GM18951 (cell line): ENCODE results near the gene DYSF.

Experiments
- POLR2A ChIP-seq: IDR thresholded peaks from 4 replicates; pipeline ENCODE4 v1.6.1; 2011; ENCODE audit warnings: mild to moderate bottlenecking; ENCODE audit not compliant: insufficient read length, insufficient read depth; ENCODE audit errors: extremely low read depth
- in situ Hi-C: fragments of 300-500 bp; cut with MboI; formaldehyde crosslinking; loops from one replicate; pipeline ENCODE4 v1.12.0; 2022; ENCODE audit warnings: low sequenced_read_pairs, mixed read lengths, inconsistent platforms; ENCODE audit not compliant: unreplicated experiment

DYSF gene

GRCh38 chr2:71611781-71612527 is 158.6 kb downstream of the DYSF start:
- no peak for TF ChIP-seq POLR2A
- in situ Hi-C loops: no loop called here

GRCh38 chr2:71612581-71613402 is 159.4 kb downstream of the DYSF start:
- in situ Hi-C loops: no loop called here
- TF ChIP-seq POLR2A: no peak

- TF ChIP-seq POLR2A: no peak
- in situ Hi-C loops: no loop called here
These were observed 160.1 kb downstream of the DYSF start for GRCh38 chr2:71613403-71613952.

DNA sequence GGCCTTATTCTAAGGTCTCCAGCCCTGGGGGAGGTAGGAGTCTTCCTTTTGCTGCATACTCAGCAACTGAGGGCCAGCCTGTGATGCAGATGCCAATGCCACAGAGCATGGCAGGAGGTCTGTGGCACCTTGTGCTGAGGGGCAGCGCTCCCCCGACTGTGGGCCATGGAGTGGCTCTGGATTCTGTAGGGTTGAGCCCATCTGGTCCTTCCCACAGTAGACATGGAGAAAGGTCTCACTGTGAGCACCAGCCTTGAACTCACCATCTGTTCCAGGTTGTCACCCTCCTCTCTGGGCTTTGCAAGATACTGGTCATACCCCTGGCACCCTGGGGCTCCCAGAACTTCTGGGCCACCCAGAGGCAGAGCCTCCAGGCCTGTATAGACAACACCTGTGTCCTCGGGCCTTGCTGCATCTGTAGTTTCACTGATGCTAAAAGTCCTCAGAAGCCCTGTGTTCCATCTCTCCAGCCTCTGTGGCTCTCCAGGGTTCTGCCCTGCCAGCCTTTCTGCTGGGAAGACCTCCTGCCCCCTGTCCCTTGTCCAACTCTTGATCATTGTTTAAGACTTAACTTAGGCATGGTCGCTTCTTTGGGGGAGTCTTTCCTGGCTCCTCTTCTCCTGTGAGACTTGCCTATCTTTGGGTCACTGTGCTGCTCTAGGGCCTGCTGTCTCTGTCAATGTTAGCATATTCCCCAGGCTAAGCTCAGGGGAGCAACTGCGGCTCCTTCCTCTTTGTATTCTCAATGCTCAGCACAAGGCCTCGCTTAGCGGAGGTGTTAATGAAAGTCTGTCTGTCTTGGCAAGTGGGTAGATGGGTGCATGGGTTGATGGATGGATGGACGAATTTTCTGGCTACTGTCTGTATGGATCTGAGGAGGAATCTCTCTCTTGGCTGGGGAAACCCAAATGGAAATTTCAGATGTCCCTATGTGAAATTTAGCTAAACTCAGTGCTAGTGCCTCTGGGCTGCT is 160.9 kb downstream of the DYSF start:
- in situ Hi-C loops: no loop called here
- TF ChIP-seq POLR2A: no peak

GRCh38 chr2:71614976-71615766 is 161.8 kb downstream of the DYSF start:
- in situ Hi-C loops: no loop called here
- no peak for TF ChIP-seq POLR2A

GRCh38 chr2:71615767-71616730 is 162.7 kb downstream of the DYSF start:
- TF ChIP-seq POLR2A: no peak
- in situ Hi-C loops: no loop called here

DNA sequence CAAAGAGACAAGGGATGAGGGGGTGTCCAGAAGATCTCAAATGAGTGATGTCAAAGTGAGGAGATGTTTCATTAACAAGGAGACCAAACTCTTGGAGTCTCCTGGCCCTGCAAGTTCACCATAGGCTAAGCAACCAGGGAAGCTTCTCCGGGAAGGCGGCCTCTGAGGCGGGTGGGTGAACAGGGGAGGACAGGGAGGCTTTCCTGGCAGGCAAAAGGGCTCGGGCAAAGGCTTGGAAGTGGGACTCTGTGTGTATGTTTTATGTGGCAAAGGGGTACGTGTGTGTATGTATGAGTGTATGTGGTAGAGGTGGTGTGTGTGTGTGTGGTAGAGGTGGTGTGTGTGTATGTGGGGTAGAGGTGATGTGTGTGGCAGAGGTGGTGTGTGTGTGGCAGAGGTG is 163.9 kb downstream of the DYSF start:
- in situ Hi-C loops: no loop called here
- TF ChIP-seq POLR2A: no peak

- in situ Hi-C loops: no loop called here
- no peak for TF ChIP-seq POLR2A
These were observed 165.2 kb downstream of the DYSF start for GRCh38 chr2:71618327-71619113.

DNA sequence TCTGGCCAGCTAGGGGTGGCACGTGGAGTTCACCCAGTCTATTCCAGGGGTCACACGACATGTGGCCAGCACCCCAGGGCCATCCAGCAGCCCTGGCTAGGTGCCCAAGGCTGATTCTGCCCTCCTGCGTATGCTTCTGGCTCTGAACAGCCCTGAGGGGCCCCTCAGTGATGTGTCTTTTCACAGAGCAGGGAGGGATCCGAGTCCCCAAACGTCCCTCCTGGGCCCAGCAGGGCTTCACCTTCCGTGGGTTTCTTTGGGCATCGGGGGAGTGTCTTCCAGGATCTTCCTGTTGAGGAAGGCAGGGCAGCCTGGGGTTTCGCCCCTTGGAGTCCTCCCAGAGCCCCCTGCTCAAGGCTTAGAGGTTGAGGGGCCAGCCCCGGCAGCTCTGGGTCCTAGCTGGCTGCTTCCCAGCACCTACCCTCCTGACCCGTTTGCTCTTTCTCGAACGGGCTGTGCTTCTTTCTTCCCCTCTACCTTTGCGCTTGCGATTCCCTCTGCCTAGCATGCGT is 165.9 kb downstream of the DYSF start:
- in situ Hi-C loops: no loop called here
- no peak for TF ChIP-seq POLR2A

GRCh38 chr2:71620116-71620515 is 166.8 kb downstream of the DYSF start:
- no peak for TF ChIP-seq POLR2A
- in situ Hi-C loops: no loop called here

DNA sequence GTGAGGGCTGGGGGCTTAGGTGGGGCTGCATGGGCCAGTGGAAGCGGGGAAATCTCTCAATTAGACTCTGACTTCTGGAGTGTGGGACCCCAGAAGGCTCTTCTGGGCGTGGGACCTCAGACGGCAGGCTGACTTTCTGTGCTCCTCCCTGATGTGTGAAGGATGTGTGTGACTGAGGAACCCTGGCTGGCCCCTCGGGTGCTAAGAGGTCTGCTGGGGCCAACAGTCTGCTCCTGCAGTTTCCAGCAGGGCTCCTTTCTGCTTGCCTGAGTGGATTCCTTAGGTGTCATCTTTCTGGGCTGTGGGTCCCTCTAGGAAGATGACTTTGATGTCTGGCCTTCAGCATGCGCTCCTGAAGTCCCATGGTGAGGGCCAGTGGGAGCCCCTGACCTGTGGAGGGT is 167.5 kb downstream of the DYSF start:
- in situ Hi-C loops: no loop called here

More for the DNA sequence above, 167.5 kb downstream of the DYSF start:
- TF ChIP-seq POLR2A: no peak
